ENCODE measurements around the gene NCKAP1. TPM values are rescaled to one million over a fixed set of nuclear protein-coding genes. Genes with fewer than 3 reads are reported as not detected.

Gene NCKAP1
- total RNA-seq, 1 donor from 2014 or later: 111 TPM

DNA sequence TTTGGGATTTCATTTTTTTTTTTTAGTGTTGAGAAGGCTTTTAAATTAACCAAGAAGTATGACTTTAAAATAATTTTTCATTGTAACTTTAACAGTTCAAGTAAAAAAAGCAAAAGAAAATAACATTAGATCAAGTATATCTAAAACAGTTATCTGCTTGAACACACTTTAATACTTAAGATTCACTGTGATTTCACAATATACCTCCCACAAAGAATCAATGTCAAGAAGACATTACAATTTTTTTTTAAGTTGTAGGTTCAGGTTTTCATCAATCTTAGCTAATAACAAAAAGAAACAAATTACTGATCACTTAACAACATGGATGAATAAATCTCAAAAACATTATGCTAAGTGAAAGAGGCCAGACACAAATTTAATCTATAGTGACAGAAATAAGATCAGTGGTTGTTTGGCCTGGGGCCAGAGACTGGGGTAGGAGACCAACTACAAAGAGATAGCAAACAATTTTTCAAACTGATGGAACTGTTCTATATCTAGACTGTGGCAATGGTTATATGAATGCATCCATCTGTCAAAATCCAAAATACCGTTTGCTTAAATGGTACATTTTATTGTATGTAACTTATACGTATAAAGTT, 97.0 kb downstream of the NCKAP1 start:
- DNase-seq (ENCODE audit: low spot score, unreplicated experiment): no peak
- Mint-ChIP-seq H3K27ac (peak overlapping the region; percentile 22), H3K36me3 (ENCODE audit: insufficient read depth) (peaks cover 43% of the 10 kb centered on the region), H3K4me1 (ENCODE audit: low read depth) (peaks cover 16% of the 10 kb centered on the region), H3K9me3 (ENCODE audit: low read depth) (no peaks in the 10 kb centered on the region), H3K4me3 (ENCODE audit: low read depth) (no peak overlapping the region), H3K27me3 (no peaks in the 10 kb centered on the region)
- TF ChIP-seq, protein P1, sequence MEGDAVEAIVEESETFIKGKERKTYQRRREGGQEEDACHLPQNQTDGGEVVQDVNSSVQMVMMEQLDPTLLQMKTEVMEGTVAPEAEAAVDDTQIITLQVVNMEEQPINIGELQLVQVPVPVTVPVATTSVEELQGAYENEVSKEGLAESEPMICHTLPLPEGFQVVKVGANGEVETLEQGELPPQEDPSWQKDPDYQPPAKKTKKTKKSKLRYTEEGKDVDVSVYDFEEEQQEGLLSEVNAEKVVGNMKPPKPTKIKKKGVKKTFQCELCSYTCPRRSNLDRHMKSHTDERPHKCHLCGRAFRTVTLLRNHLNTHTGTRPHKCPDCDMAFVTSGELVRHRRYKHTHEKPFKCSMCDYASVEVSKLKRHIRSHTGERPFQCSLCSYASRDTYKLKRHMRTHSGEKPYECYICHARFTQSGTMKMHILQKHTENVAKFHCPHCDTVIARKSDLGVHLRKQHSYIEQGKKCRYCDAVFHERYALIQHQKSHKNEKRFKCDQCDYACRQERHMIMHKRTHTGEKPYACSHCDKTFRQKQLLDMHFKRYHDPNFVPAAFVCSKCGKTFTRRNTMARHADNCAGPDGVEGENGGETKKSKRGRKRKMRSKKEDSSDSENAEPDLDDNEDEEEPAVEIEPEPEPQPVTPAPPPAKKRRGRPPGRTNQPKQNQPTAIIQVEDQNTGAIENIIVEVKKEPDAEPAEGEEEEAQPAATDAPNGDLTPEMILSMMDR (IDR thresholded peaks at IDR 0.05; ENCODE audit: unreplicated experiment): no peak

GRCh38 chr2:182937870-182938269, 100.4 kb downstream of the NCKAP1 start:
- TF ChIP-seq, protein P1 (IDR thresholded peaks at IDR 0.05; ENCODE audit: unreplicated experiment): no peak
- H3K9me3 Mint-ChIP-seq (ENCODE audit: low read depth): peaks cover 3% of the 10 kb centered on the region

DNA sequence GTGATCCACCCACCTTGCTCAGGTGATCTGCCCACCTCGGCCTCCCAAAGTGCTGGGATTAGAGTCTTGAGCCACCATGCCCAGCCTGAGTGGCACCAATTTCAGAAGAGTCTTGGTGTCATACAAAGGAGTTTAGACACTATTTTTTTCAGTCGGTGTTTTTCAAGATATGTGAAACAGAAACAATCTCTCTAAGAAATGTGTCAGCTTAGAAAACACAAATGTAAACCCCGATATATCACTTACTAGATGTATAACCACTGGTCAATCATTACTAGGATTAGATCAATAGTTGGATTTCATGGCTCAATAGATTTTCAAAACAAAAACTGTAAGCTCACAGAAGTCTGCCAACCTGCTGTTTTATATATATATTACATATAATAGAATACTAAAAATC, 104.6 kb downstream of the NCKAP1 start:
- Mint-ChIP-seq H3K27ac (no peak overlapping the region), H3K4me3 (ENCODE audit: low read depth) (no peak overlapping the region), H3K4me1 (ENCODE audit: low read depth) (peaks cover 9% of the 10 kb centered on the region), H3K9me3 (ENCODE audit: low read depth) (peaks cover 3% of the 10 kb centered on the region), H3K36me3 (ENCODE audit: insufficient read depth) (peaks cover 32% of the 10 kb centered on the region), H3K27me3 (no peaks in the 10 kb centered on the region)
- DNase-seq (ENCODE audit: low spot score, unreplicated experiment): no peak
- TF ChIP-seq, protein P1 (IDR thresholded peaks at IDR 0.05; ENCODE audit: unreplicated experiment): no peak

More at GRCh38 chr2:182937870-182938269, 100.4 kb downstream of the NCKAP1 start:
- Mint-ChIP-seq H3K27ac (peak overlapping the region; percentile 58), H3K4me3 (ENCODE audit: low read depth) (no peak overlapping the region), H3K4me1 (ENCODE audit: low read depth) (peaks cover 14% of the 10 kb centered on the region), H3K36me3 (ENCODE audit: insufficient read depth) (peaks cover 38% of the 10 kb centered on the region), H3K27me3 (no peaks in the 10 kb centered on the region)
- DNase-seq (ENCODE audit: low spot score, unreplicated experiment): no peak

DNA sequence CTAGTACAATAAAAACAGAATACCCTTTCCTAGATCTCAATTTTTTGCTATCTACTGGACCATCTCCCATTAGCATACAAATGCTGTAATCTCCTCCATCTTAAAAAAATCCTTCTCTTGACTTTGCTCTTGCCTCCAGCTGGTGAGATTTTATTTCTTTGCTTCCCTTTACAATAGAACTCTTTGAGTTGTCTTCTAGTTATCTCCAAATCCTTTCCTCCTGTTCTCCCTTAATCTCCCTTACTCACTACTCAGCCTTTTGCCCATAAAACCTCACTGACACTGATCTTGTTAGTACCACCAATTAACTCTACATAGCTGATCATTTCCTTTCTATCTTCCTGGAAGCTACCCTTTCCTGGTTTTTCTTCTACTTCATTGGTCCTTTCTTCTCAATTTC, 108.3 kb downstream of the NCKAP1 start:
- H3K9me3 Mint-ChIP-seq (ENCODE audit: low read depth): peaks cover 3% of the 10 kb centered on the region
- no peaks in the 10 kb centered on the region for H3K27me3 Mint-ChIP-seq
- H3K4me3 Mint-ChIP-seq (ENCODE audit: low read depth): no peak overlapping the region
- H3K36me3 Mint-ChIP-seq (ENCODE audit: insufficient read depth): peaks cover 32% of the 10 kb centered on the region
- DNase-seq (ENCODE audit: low spot score, unreplicated experiment): no peak
- no peak overlapping the region for H3K27ac Mint-ChIP-seq
- TF ChIP-seq, protein P1 (IDR thresholded peaks at IDR 0.05; ENCODE audit: unreplicated experiment): no peak
- H3K4me1 Mint-ChIP-seq (ENCODE audit: low read depth): peaks cover 10% of the 10 kb centered on the region

- Mint-ChIP-seq H3K27ac (no peak overlapping the region), H3K36me3 (ENCODE audit: insufficient read depth) (peaks cover 19% of the 10 kb centered on the region), H3K9me3 (ENCODE audit: low read depth) (no peaks in the 10 kb centered on the region), H3K4me1 (ENCODE audit: low read depth) (peaks cover 4% of the 10 kb centered on the region), H3K4me3 (ENCODE audit: low read depth) (no peak overlapping the region), H3K27me3 (no peaks in the 10 kb centered on the region)
- TF ChIP-seq, protein P1 (IDR thresholded peaks at IDR 0.05; ENCODE audit: unreplicated experiment): no peak
- DNase-seq (ENCODE audit: low spot score, unreplicated experiment): no peak
These were observed 114.0 kb downstream of the NCKAP1 start for GRCh38 chr2:182924306-182924705.

All from progenitor cell of endocrine pancreas (in vitro differentiated cells).